ENCODE measurements around the gene SEC24A. TPM values are rescaled to one million over a fixed set of nuclear protein-coding genes. Genes with fewer than 3 reads are reported as not detected.

The SEC24A gene
- total and polyA plus RNA-seq, 2 donors (not counting 3 experiments of a cell fraction or from before 2014, with no cell fraction given) = 19.8 to 30.0 TPM

GRCh38 chr5:134637116-134637721 lies 11.4 kb upstream of the SEC24A start:
- BruUV-seq (replicated peaks) = no TSS peak
- dilution Hi-C loops (cut with MboI; ENCODE audit: extremely low pct_ligation_motif_present, low sequenced_read_pairs) (no loop called here), intact Hi-C loops (cut with micrococcal nuclease) (no loop called here)
- Histone ChIP-seq H3K4me1 (ENCODE audit: control insufficient read depth, extremely low read depth, insufficient read depth, low read length) (no peaks in the 10 kb centered on the region), H3K4me2 (ENCODE audit: insufficient read depth, low read length) (no peak overlapping the region), H3K36me3 (ENCODE audit: control insufficient read depth in 2 of 2, extremely low read depth in 1 of 2, insufficient read depth in 2 of 2, low read length in 2 of 2) (no peaks in the 10 kb centered on the region), H3K9me1 (replicated peaks; ENCODE audit: control insufficient read depth, extremely low read depth, insufficient read depth, low read length) (no peaks in the 10 kb centered on the region), H3K9ac (replicated peaks; ENCODE audit: extremely low read depth, insufficient read depth, low read length) (no peak overlapping the region), H2AFZ (ENCODE audit: low read depth, low read length) (no peak overlapping the region), H4K20me1 (replicated peaks; ENCODE audit: control insufficient read depth, extremely low read depth, insufficient read depth, low read length) (no peaks in the 10 kb centered on the region), H3K4me3 (replicated peaks in 1 of 3; ENCODE audit: insufficient read depth in 1 of 3, low read depth in 1 of 3, low read length in 3 of 3) (no peak overlapping the region), H3K9me3 (replicated peaks; ENCODE audit: control insufficient read depth, insufficient read depth, low read length) (no peaks in the 10 kb centered on the region), H3K27me3 (ENCODE audit: control insufficient read depth in 2 of 2, insufficient read depth in 2 of 2, low read length in 2 of 2) (no peaks in the 10 kb centered on the region), H3K27ac (ENCODE audit: insufficient read depth, low read depth, low read length) (no peak overlapping the region), H3K79me2 (ENCODE audit: control insufficient read depth, insufficient read depth, low read length) (peaks cover 1% of the 10 kb centered on the region)
- ChIA-PET POLR2A (no interaction called here), CTCF (no interaction called here)
- FAIRE-seq (peak; percentile 43), DNase-seq (ENCODE audit: low read depth, low spot score) (no peak)
- TF ChIP-seq FOS (IDR thresholded peaks at IDR 0.05; ENCODE audit: borderline replicate concordance, insufficient read depth, low read length) = no peak
- no peak for TF ChIP-seq POLR2AphosphoS5 (IDR thresholded peaks at IDR 0.05; ENCODE audit: insufficient read depth, low read depth, low read length)
- no peak for TF ChIP-seq MAX (IDR thresholded peaks at IDR 0.05; ENCODE audit: insufficient read depth, insufficient read length)
- TF ChIP-seq POLR2A (IDR thresholded peaks at IDR 0.05; ENCODE audit: low read depth, low read length) = no peak
- no peak for TF ChIP-seq MYC (IDR thresholded peaks at IDR 0.05; ENCODE audit: low read depth, low read length)
- no peak for TF ChIP-seq JUN (IDR thresholded peaks at IDR 0.05; ENCODE audit: borderline replicate concordance, insufficient read depth, insufficient read length, low read depth)
- no peak for TF ChIP-seq CTCF (IDR thresholded peaks at IDR 0.05; ENCODE audit: extremely low read depth in 1 of 2, insufficient read depth in 1 of 2, low read depth in 1 of 2, low read length in 2 of 2)
- TF ChIP-seq EZH2 (IDR thresholded peaks at IDR 0.05; ENCODE audit: borderline replicate concordance, low read depth, low read length, severe bottlenecking) = no peak
- no peak for TF ChIP-seq GATA2 (IDR thresholded peaks at IDR 0.05; ENCODE audit: insufficient read depth, insufficient read length, low read depth, low read length)

Measured in endothelial cell of umbilical vein (primary cell).